Trophoblast cell (in vitro differentiated cells and primary cell): Measurements from ENCODE around the gene MGMT.

Source experiments
- DNase-seq, 2 donors: peaks; one replicate each; pipeline ENCODE4 v3.0.0-alpha.2; 2016
- H2AFZ ChIP-seq: 2 replicates; pipeline ENCODE4 v1.6.1; 2013; ENCODE audit warnings: low read length, moderate library complexity, mild to moderate bottlenecking; ENCODE audit not compliant: insufficient read depth, poor library complexity
- H2AK5ac ChIP-seq: 2 replicates; pipeline ENCODE4 v1.6.1; 2013; ENCODE audit warnings: mild to moderate bottlenecking, low read length
- H2BK120ac ChIP-seq: 2 replicates; pipeline ENCODE4 v1.6.1; 2013; ENCODE audit warnings: low read length, mild to moderate bottlenecking, moderate library complexity; ENCODE audit not compliant: insufficient read depth, poor library complexity
- H2BK12ac ChIP-seq: 2 replicates; pipeline ENCODE4 v1.6.1; 2013; ENCODE audit warnings: mild to moderate bottlenecking, low read length, moderate library complexity
- H2BK5ac ChIP-seq: 2 replicates; pipeline ENCODE4 v1.6.1; 2013; ENCODE audit warnings: low read length, low read depth, moderate library complexity, mild to moderate bottlenecking; ENCODE audit not compliant: poor library complexity
- H3K14ac ChIP-seq: 2 replicates; pipeline ENCODE4 v1.6.1; 2013; ENCODE audit warnings: mild to moderate bottlenecking, low read length
- H3K18ac ChIP-seq: 2 replicates; pipeline ENCODE4 v1.6.1; 2013; ENCODE audit warnings: mild to moderate bottlenecking, low read length
- H3K23ac ChIP-seq: 2 replicates; pipeline ENCODE4 v1.6.1; 2013; ENCODE audit warnings: low read length
- H3K27ac ChIP-seq: 2 replicates; pipeline ENCODE4 v1.5.1; 2013; ENCODE audit warnings: low read depth, mild to moderate bottlenecking, inconsistent platforms, low read length, moderate library complexity
- H3K27me3 ChIP-seq: 2 replicates; pipeline ENCODE4 v1.6.1; 2013; ENCODE audit warnings: inconsistent platforms, mild to moderate bottlenecking, low read length, moderate library complexity; ENCODE audit not compliant: insufficient read depth
- H3K36me3 ChIP-seq, 2 experiments: 1 replicate in 1 of 2; 2 replicates in 1 of 2; pipeline ENCODE4 v1.6.1; 2013; ENCODE audit warnings: low read length in 2 of 2, mild to moderate bottlenecking in 2 of 2, moderate library complexity in 1 of 2; ENCODE audit not compliant: insufficient read depth in 2 of 2, control insufficient read depth in 1 of 2
- H3K4ac ChIP-seq: 2 replicates; pipeline ENCODE4 v1.6.1; 2013; ENCODE audit warnings: low read depth, mild to moderate bottlenecking, low read length, moderate library complexity
- H3K4me1 ChIP-seq, 2 experiments: 1 replicate in 1 of 2; 2 replicates in 1 of 2; pipeline ENCODE4 v1.6.1; 2013; ENCODE audit warnings: low read length in 2 of 2, mild to moderate bottlenecking in 2 of 2, moderate library complexity in 1 of 2; ENCODE audit not compliant: insufficient read depth in 2 of 2, control insufficient read depth in 1 of 2
- H3K4me2 ChIP-seq: 2 replicates; pipeline ENCODE4 v1.6.1; 2013; ENCODE audit warnings: inconsistent platforms, mild to moderate bottlenecking, low read length, moderate library complexity
- H3K4me3 ChIP-seq: 2 replicates; pipeline ENCODE4 v1.5.1; 2013; ENCODE audit warnings: mild to moderate bottlenecking, low read depth, low read length, inconsistent platforms
- H3K79me1 ChIP-seq: one replicate; pipeline ENCODE4 v1.6.1; 2013; ENCODE audit warnings: low read length
- H3K79me2 ChIP-seq: 2 replicates; pipeline ENCODE4 v1.6.1; 2013; ENCODE audit warnings: low read length, mild to moderate bottlenecking; ENCODE audit not compliant: control insufficient read depth, insufficient read depth, poor library complexity
- H3K9ac ChIP-seq: 2 replicates; pipeline ENCODE4 v1.6.1; 2013; ENCODE audit warnings: mild to moderate bottlenecking, low read length
- H3K9me3 ChIP-seq: 2 replicates; pipeline ENCODE4 v1.6.1; 2013; ENCODE audit warnings: low read depth, mild to moderate bottlenecking, control low read depth, inconsistent platforms, low read length; ENCODE audit not compliant: insufficient read depth
- H4K12ac ChIP-seq: 2 replicates; pipeline ENCODE4 v1.6.1; 2013; ENCODE audit warnings: low read depth, mild to moderate bottlenecking, low read length, moderate library complexity
- H4K8ac ChIP-seq: 2 replicates; pipeline ENCODE4 v1.6.1; 2013; ENCODE audit warnings: low read depth, mild to moderate bottlenecking, low read length, moderate library complexity
- H4K91ac ChIP-seq: one replicate; pipeline ENCODE4 v1.6.1; 2013; ENCODE audit warnings: low read depth, mild to moderate bottlenecking, low read length, moderate library complexity
- WGBS: extraction: QIAGEN DNeasy Blood & Tissue Kit; methylation state at CpG from one replicate; pipeline ENCODE4 v1.1.7; 2013; ENCODE audit warnings: missing lambda C conversion rate; ENCODE audit not compliant: insufficient read length, insufficient coverage; ENCODE audit errors: extremely low coverage; 5-methylcytosine and 5-hydroxymethylcytosine counted together

The MGMT gene

GRCh38 chr10:129658376-129659072, 191.5 kb downstream of the MGMT start:
- no peak overlapping the region for H2BK120ac ChIP-seq
- H3K27me3 ChIP-seq: no peaks in the 10 kb centered on the region
- no peaks in the 10 kb centered on the region for H3K79me1 ChIP-seq
- no peak overlapping the region for H4K8ac ChIP-seq
- H3K23ac ChIP-seq: no peak overlapping the region
- H3K4me2 ChIP-seq: no peak overlapping the region
- H3K4me1 ChIP-seq: peaks cover 0 to 2% of the 10 kb centered on the region in 2 experiments
- peak in 1 of 2 donors; percentile 20 for DNase-seq
- no peak overlapping the region for H3K14ac ChIP-seq
- no peak overlapping the region for H4K12ac ChIP-seq
- H2BK5ac ChIP-seq: no peak overlapping the region
- no peak overlapping the region for H3K9ac ChIP-seq
- H2AK5ac ChIP-seq: no peak overlapping the region
- H3K18ac ChIP-seq: no peak overlapping the region
- peaks cover 7% of the 10 kb centered on the region for H3K9me3 ChIP-seq
- no peaks in the 10 kb centered on the region for H3K36me3 ChIP-seq
- no peak overlapping the region for H3K4ac ChIP-seq
- no peaks in the 10 kb centered on the region for H3K79me2 ChIP-seq
- H3K4me3 ChIP-seq: no peak overlapping the region
- WGBS: no CpG with 5 or more reads among the region's 9 CpGs
- no peak overlapping the region for H3K27ac ChIP-seq
- H4K91ac ChIP-seq: no peak overlapping the region
- H2AFZ ChIP-seq: no peak overlapping the region
- H2BK12ac ChIP-seq: no peak overlapping the region

GRCh38 chr10:129659508-129660268, 192.6 kb downstream of the MGMT start:
- no peak overlapping the region for H2AK5ac ChIP-seq
- H2BK120ac ChIP-seq: no peak overlapping the region
- no peak overlapping the region for H3K18ac ChIP-seq
- H3K27ac ChIP-seq: no peak overlapping the region
- H3K4me1 ChIP-seq: peaks cover 0 to 2% of the 10 kb centered on the region in 2 experiments
- H2BK5ac ChIP-seq: no peak overlapping the region
- H2AFZ ChIP-seq: no peak overlapping the region
- no peak overlapping the region for H3K4me3 ChIP-seq
- no peak overlapping the region for H3K14ac ChIP-seq
- H4K8ac ChIP-seq: no peak overlapping the region
- H4K12ac ChIP-seq: no peak overlapping the region
- no peaks in the 10 kb centered on the region for H3K36me3 ChIP-seq
- no peaks in the 10 kb centered on the region for H3K27me3 ChIP-seq
- H4K91ac ChIP-seq: no peak overlapping the region
- no peaks in the 10 kb centered on the region for H3K9me3 ChIP-seq
- no peak overlapping the region for H3K9ac ChIP-seq
- no CpG with 5 or more reads among the region's 14 CpGs for WGBS
- H2BK12ac ChIP-seq: no peak overlapping the region
- no peak for DNase-seq
- no peak overlapping the region for H3K4ac ChIP-seq
- no peak overlapping the region for H3K4me2 ChIP-seq
- H3K79me2 ChIP-seq: no peaks in the 10 kb centered on the region
- H3K79me1 ChIP-seq: no peaks in the 10 kb centered on the region
- no peak overlapping the region for H3K23ac ChIP-seq

- Histone ChIP-seq H2BK12ac (no peak overlapping the region), H4K8ac (no peak overlapping the region)
- WGBS: no CpG with 5 or more reads among the region's 5 CpGs
Observed at GRCh38 chr10:129660569-129660968, 193.5 kb downstream of the MGMT start.

GRCh38 chr10:129662426-129662825, 195.4 kb downstream of the MGMT start:
- no CpG with 5 or more reads among the region's 5 CpGs for WGBS
- Histone ChIP-seq H3K18ac (no peak overlapping the region), H3K27me3 (no peaks in the 10 kb centered on the region), H2AFZ (no peak overlapping the region), H3K23ac (no peak overlapping the region), H2BK12ac (no peak overlapping the region), H3K27ac (no peak overlapping the region), H3K9me3 (no peaks in the 10 kb centered on the region), H3K4ac (no peak overlapping the region), H3K79me1 (no peaks in the 10 kb centered on the region), H2AK5ac (no peak overlapping the region), H4K12ac (no peak overlapping the region), H4K8ac (no peak overlapping the region), H3K4me2 (no peak overlapping the region), H3K36me3 (peaks cover 0 to 1% of the 10 kb centered on the region in 2 experiments), H4K91ac (no peak overlapping the region), H3K79me2 (no peaks in the 10 kb centered on the region), H3K4me3 (no peak overlapping the region), H3K4me1 (no peaks in the 10 kb centered on the region), H3K9ac (no peak overlapping the region), H2BK120ac (no peak overlapping the region), H3K14ac (no peak overlapping the region), H2BK5ac (no peak overlapping the region)
- DNase-seq: no peak

More at GRCh38 chr10:129660569-129660968, 193.5 kb downstream of the MGMT start:
- no peak overlapping the region for H3K27ac ChIP-seq
- H2BK120ac ChIP-seq: no peak overlapping the region
- no peak for DNase-seq
- H3K36me3 ChIP-seq: peaks cover 0 to 1% of the 10 kb centered on the region in 2 experiments
- H3K9me3 ChIP-seq: no peaks in the 10 kb centered on the region
- H4K91ac ChIP-seq: no peak overlapping the region
- no peak overlapping the region for H3K23ac ChIP-seq
- no peak overlapping the region for H2AK5ac ChIP-seq
- H2AFZ ChIP-seq: no peak overlapping the region
- no peak overlapping the region for H2BK5ac ChIP-seq
- H3K4me2 ChIP-seq: no peak overlapping the region
- H3K4me1 ChIP-seq: no peaks in the 10 kb centered on the region
- no peak overlapping the region for H3K4me3 ChIP-seq
- H3K18ac ChIP-seq: no peak overlapping the region
- H3K4ac ChIP-seq: no peak overlapping the region
- H3K9ac ChIP-seq: no peak overlapping the region
- no peaks in the 10 kb centered on the region for H3K79me2 ChIP-seq
- H3K79me1 ChIP-seq: no peaks in the 10 kb centered on the region
- H4K12ac ChIP-seq: no peak overlapping the region
- no peaks in the 10 kb centered on the region for H3K27me3 ChIP-seq
- no peak overlapping the region for H3K14ac ChIP-seq
